Fibroblast of lung (primary cell): Measurements from ENCODE around the gene IGSF23. TPM values are rescaled to one million over a fixed set of nuclear protein-coding genes. Genes with fewer than 3 reads are reported as not detected.
A peak's percentile ranks its signal among the peaks of the same experiment; 100 is the strongest.
"Not testable (repeated sequence)": the region's sequence is repeated elsewhere in the genome, so short reads cannot be mapped to it uniquely, and the experiment has no call there.

ENCODE experiments used
- DNase-seq, 2 donors: peaks; one replicate each; pipeline versions ENCODE4 v3.0.0 to v3.0.0-alpha.2; 2010; ENCODE audit warnings: low read depth in 2 of 2
- H2AFZ ChIP-seq: 2 replicates; pipeline ENCODE4 v1.5.1; 2012; ENCODE audit warnings: low read length, control low read depth, inconsistent platforms
- H3K27ac ChIP-seq: 2 replicates; pipeline ENCODE4 v1.5.1; 2011; ENCODE audit warnings: low read length, control low read depth; ENCODE audit not compliant: insufficient read depth
- H3K27me3 ChIP-seq: 2 replicates; pipeline ENCODE4 v1.5.1; 2011; ENCODE audit warnings: mild to moderate bottlenecking, low read length; ENCODE audit not compliant: control insufficient read depth, insufficient read depth
- H3K36me3 ChIP-seq: 2 replicates; pipeline ENCODE4 v1.5.1; 2011; ENCODE audit warnings: low read length; ENCODE audit not compliant: control insufficient read depth, insufficient read depth
- H3K4me1 ChIP-seq: 2 replicates; pipeline ENCODE4 v1.5.1; 2011; ENCODE audit warnings: low read length; ENCODE audit not compliant: control insufficient read depth, insufficient read depth; ENCODE audit errors: extremely low read depth
- H3K4me2 ChIP-seq: 2 replicates; pipeline ENCODE4 v1.5.1; 2011; ENCODE audit warnings: low read length, control low read depth; ENCODE audit not compliant: insufficient read depth; ENCODE audit errors: extremely low read depth
- H3K4me3 ChIP-seq, 4 experiments: fragments of 200-600 bp in 1 of 4; sonication (generic) in 1 of 4; replicated peaks in 1 of 4; 2 replicates each; pipeline ENCODE4 v1.5.1; 2011 to 2016; ENCODE audit warnings: low read length in 4 of 4, low read depth in 3 of 4, mild to moderate bottlenecking in 3 of 4, control low read depth in 2 of 4, inconsistent platforms in 1 of 4, mixed read lengths in 1 of 4; ENCODE audit not compliant: insufficient read depth in 1 of 4; ENCODE audit errors: control extremely low read depth in 1 of 4
- H3K79me2 ChIP-seq: 2 replicates; pipeline ENCODE4 v1.5.1; 2012; ENCODE audit warnings: mild to moderate bottlenecking, low read length, inconsistent platforms; ENCODE audit not compliant: control insufficient read depth, insufficient read depth
- H3K9ac ChIP-seq: 2 replicates; pipeline ENCODE4 v1.5.1; 2011; ENCODE audit warnings: mild to moderate bottlenecking, low read length, control low read depth; ENCODE audit not compliant: insufficient read depth
- H3K9me3 ChIP-seq: 2 replicates; pipeline ENCODE4 v1.5.1; 2012; ENCODE audit warnings: low read depth, low read length; ENCODE audit not compliant: control insufficient read depth, insufficient read depth
- H4K20me1 ChIP-seq: 2 replicates; pipeline ENCODE4 v1.5.1; 2011; ENCODE audit warnings: low read length; ENCODE audit not compliant: control insufficient read depth, insufficient read depth; ENCODE audit errors: extremely low read depth
- CTCF ChIP-seq, 2 donors: IDR thresholded peaks in 1 of 2; conservative IDR thresholded peaks in 1 of 2; 1 replicate in 1 of 2; 2 replicates in 1 of 2; pipeline ENCODE4 v1.5.1; 2011 to 2012; ENCODE audit warnings: low read length in 2 of 2, control low read depth in 1 of 2, inconsistent platforms in 1 of 2, low read depth in 1 of 2, mild to moderate bottlenecking in 1 of 2
- EZH2 ChIP-seq: IDR thresholded peaks from 2 replicates; pipeline ENCODE4 v1.5.1; 2012; ENCODE audit warnings: low read length, control low read depth, mild to moderate bottlenecking; ENCODE audit errors: missing control alignments
- polyA plus RNA-seq, 2 donors: library from polyadenylated mRNA; depleted of rRNA in 1 of 2; stranded (reverse) in 1 of 2; unstranded in 1 of 2; fragments of >200 nt; gene quantifications; 2 replicates each; pipeline ENCODE4 v1.2.1, GENCODE V29; 2011 to 2012; ENCODE audit warnings: missing spikeins in 1 of 2
- total RNA-seq: library from RNA; depleted of rRNA; stranded (reverse); fragments of >200 nt; gene quantifications from 2 replicates; pipeline ENCODE4 v1.2.1, GENCODE V29; 2014

IGSF23 gene
- total and polyA plus RNA-seq, 2 donors (not counting 1 experiment from before 2014, with no cell fraction given): 0.33 to 1.3 TPM

- Histone ChIP-seq H3K36me3 (peaks cover 12% of the 10 kb centered on the region), H3K4me2 (no peak overlapping the region), H3K9me3 (no peaks in the 10 kb centered on the region), H3K4me3 (no peak overlapping the region), H2AFZ (no peak overlapping the region), H3K4me1 (peaks cover 5% of the 10 kb centered on the region), H3K9ac (no peak overlapping the region), H4K20me1 (no peaks in the 10 kb centered on the region), H3K27me3 (no peaks in the 10 kb centered on the region), H3K27ac (no peak overlapping the region), H3K79me2 (no peaks in the 10 kb centered on the region)
- DNase-seq: no peak
- TF ChIP-seq EZH2 (no peak), CTCF (conservative IDR thresholded peaks at IDR 0.05 in 1 of 2, IDR thresholded peaks at IDR 0.05 in 1 of 2; ENCODE audit: low read depth in 1 of 2, low read length in 2 of 2) (no peak)
Observed at GRCh38 chr19:44681992-44682790, 68.8 kb downstream of the IGSF23 start.

GRCh38 chr19:44682807-44683206 lies 69.4 kb downstream of the IGSF23 start:
- Histone ChIP-seq H3K4me3 (no peak overlapping the region), H3K9ac (no peak overlapping the region), H3K27me3 (no peaks in the 10 kb centered on the region), H3K36me3 (peaks cover 12% of the 10 kb centered on the region), H3K27ac (no peak overlapping the region), H3K4me2 (no peak overlapping the region), H3K9me3 (no peaks in the 10 kb centered on the region), H3K79me2 (no peaks in the 10 kb centered on the region), H2AFZ (no peak overlapping the region), H4K20me1 (no peaks in the 10 kb centered on the region), H3K4me1 (peaks cover 5% of the 10 kb centered on the region)
- no peak for TF ChIP-seq CTCF (conservative IDR thresholded peaks at IDR 0.05 in 1 of 2, IDR thresholded peaks at IDR 0.05 in 1 of 2; ENCODE audit: low read depth in 1 of 2, low read length in 2 of 2)
- TF ChIP-seq EZH2: no peak
- DNase-seq: no peak

- Histone ChIP-seq H3K27ac (no peak overlapping the region), H2AFZ (no peak overlapping the region), H3K36me3 (peaks cover 12% of the 10 kb centered on the region), H3K4me3 (no peak overlapping the region), H3K4me1 (peaks cover 5% of the 10 kb centered on the region), H3K9me3 (no peaks in the 10 kb centered on the region), H3K9ac (no peak overlapping the region), H3K79me2 (no peaks in the 10 kb centered on the region), H3K27me3 (no peaks in the 10 kb centered on the region), H3K4me2 (no peak overlapping the region), H4K20me1 (no peaks in the 10 kb centered on the region)
- TF ChIP-seq EZH2 (no peak), CTCF (conservative IDR thresholded peaks at IDR 0.05 in 1 of 2, IDR thresholded peaks at IDR 0.05 in 1 of 2; ENCODE audit: low read depth in 1 of 2, low read length in 2 of 2) (no peak)
- DNase-seq: no peak
Observed at GRCh38 chr19:44683434-44684210, 70.3 kb downstream of the IGSF23 start.

- not testable (repeated sequence) for H3K9me3 ChIP-seq, H3K27me3 ChIP-seq, H3K36me3 ChIP-seq, H3K9ac ChIP-seq, H2AFZ ChIP-seq, H4K20me1 ChIP-seq, H3K4me3 ChIP-seq, DNase-seq, H3K79me2 ChIP-seq, H3K4me1 ChIP-seq, H3K4me2 ChIP-seq
- peak overlapping the region; percentile 77 for H3K27ac ChIP-seq
Observed at GRCh38 chr19:44684396-44684795, 71.0 kb downstream of the IGSF23 start.
